ENCODE data around the gene ADD3.
"Not testable (repeated sequence)": the region's sequence is repeated elsewhere in the genome, so short reads cannot be mapped to it uniquely, and the experiment has no call there.

The ADD3 gene

GRCh38 chr10:110044681-110045080 is 36.9 kb downstream of the ADD3 start:
- Histone ChIP-seq H3K27ac (ENCODE audit: low read depth, low read length, poor library complexity, severe bottlenecking) (no peak overlapping the region), H3K27me3 (ENCODE audit: insufficient read depth, low read length) (no peaks in the 10 kb centered on the region), H3K79me2 (ENCODE audit: insufficient read depth, low read length) (peaks cover 60% of the 10 kb centered on the region), H3K9ac (ENCODE audit: low read length) (no peak overlapping the region), H3K4me3 (ENCODE audit: low read depth, low read length, poor library complexity, severe bottlenecking) (no peak overlapping the region), H2AFZ (ENCODE audit: low read length) (no peak overlapping the region), H3K36me3 (ENCODE audit: insufficient read depth, low read length) (peaks cover 9% of the 10 kb centered on the region; the same call in 1 of the 2 replicates), H3K4me1 (ENCODE audit: insufficient read depth, low read length, severe bottlenecking) (no peaks in the 10 kb centered on the region), H3K4me2 (ENCODE audit: low read length) (no peak overlapping the region), H3K9me3 (ENCODE audit: low read length) (no peaks in the 10 kb centered on the region), H4K20me1 (ENCODE audit: insufficient read depth, low read length) (no peaks in the 10 kb centered on the region), H3K9me2 (ENCODE audit: low read depth, low read length) (no peaks in the 10 kb centered on the region), H3F3A (ENCODE audit: insufficient read depth, low read length) (no peaks in the 10 kb centered on the region)
- no peak for TF ChIP-seq CTCF (IDR thresholded peaks at IDR 0.05; ENCODE audit: low read length)
- TF ChIP-seq EZH2 (IDR thresholded peaks at IDR 0.05; ENCODE audit: borderline replicate concordance, low read length), result no peak

GRCh38 chr10:110045772-110046171 is 38.0 kb downstream of the ADD3 start:
- no peaks in the 10 kb centered on the region for H3K9me3 ChIP-seq (ENCODE audit: low read length)
- H3F3A ChIP-seq (ENCODE audit: insufficient read depth, low read length), result no peaks in the 10 kb centered on the region
- H3K79me2 ChIP-seq (ENCODE audit: insufficient read depth, low read length), result peaks cover 53% of the 10 kb centered on the region
- no peaks in the 10 kb centered on the region for H3K27me3 ChIP-seq (ENCODE audit: insufficient read depth, low read length)
- no peak overlapping the region for H2AFZ ChIP-seq (ENCODE audit: low read length)
- no peaks in the 10 kb centered on the region for H3K9me2 ChIP-seq (ENCODE audit: low read depth, low read length)
- H3K4me2 ChIP-seq (ENCODE audit: low read length), result no peak overlapping the region
- no peak overlapping the region for H3K9ac ChIP-seq (ENCODE audit: low read length)
- TF ChIP-seq EZH2 (IDR thresholded peaks at IDR 0.05; ENCODE audit: borderline replicate concordance, low read length) (no peak), CTCF (IDR thresholded peaks at IDR 0.05; ENCODE audit: low read length) (no peak)
- no peaks in the 10 kb centered on the region for H3K4me1 ChIP-seq (ENCODE audit: insufficient read depth, low read length, severe bottlenecking)
- H3K27ac ChIP-seq (ENCODE audit: low read depth, low read length, poor library complexity, severe bottlenecking), result no peak overlapping the region
- peaks cover 9% of the 10 kb centered on the region; the same call in 1 of the 2 replicates for H3K36me3 ChIP-seq (ENCODE audit: insufficient read depth, low read length)
- no peaks in the 10 kb centered on the region for H4K20me1 ChIP-seq (ENCODE audit: insufficient read depth, low read length)
- H3K4me3 ChIP-seq (ENCODE audit: low read depth, low read length, poor library complexity, severe bottlenecking), result no peak overlapping the region

- H3K4me3 ChIP-seq (ENCODE audit: low read depth, low read length, poor library complexity, severe bottlenecking); H2AFZ ChIP-seq (ENCODE audit: low read length); H3K4me1 ChIP-seq (ENCODE audit: insufficient read depth, low read length, severe bottlenecking); H3K27me3 ChIP-seq (ENCODE audit: insufficient read depth, low read length); H3F3A ChIP-seq (ENCODE audit: insufficient read depth, low read length); H3K36me3 ChIP-seq (ENCODE audit: insufficient read depth, low read length); H3K9me3 ChIP-seq (ENCODE audit: low read length); H3K9me2 ChIP-seq (ENCODE audit: low read depth, low read length); H3K9ac ChIP-seq (ENCODE audit: low read length); H3K27ac ChIP-seq (ENCODE audit: low read depth, low read length, poor library complexity, severe bottlenecking); H4K20me1 ChIP-seq (ENCODE audit: insufficient read depth, low read length); H3K4me2 ChIP-seq (ENCODE audit: low read length): not testable (repeated sequence)
- peaks cover 40% of the 10 kb centered on the region for H3K79me2 ChIP-seq (ENCODE audit: insufficient read depth, low read length)
Measured at GRCh38 chr10:110048145-110048544, 40.4 kb downstream of the ADD3 start.

DNA sequence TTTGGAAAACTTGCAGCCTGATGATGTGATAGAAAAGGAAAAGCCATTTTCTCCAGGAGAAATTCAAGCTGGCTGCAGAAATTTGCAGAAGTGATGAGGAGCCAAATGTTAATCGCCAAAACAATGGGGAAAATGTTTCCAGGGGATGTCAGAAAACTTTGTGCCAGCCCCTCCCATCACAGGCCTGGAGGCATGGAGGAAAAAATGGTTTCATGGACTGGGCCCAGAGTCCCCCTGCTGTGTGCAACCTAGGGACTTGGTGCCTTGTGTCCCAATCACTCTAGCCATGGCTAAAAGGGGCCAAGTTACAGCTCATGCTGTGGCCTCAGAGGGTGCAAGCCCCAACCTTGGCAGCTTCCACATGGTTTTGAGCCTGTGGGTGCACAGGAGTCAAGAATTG is 41.0 kb downstream of the ADD3 start:
- Histone ChIP-seq H3K9me3 (ENCODE audit: low read length) (no peaks in the 10 kb centered on the region), H2AFZ (ENCODE audit: low read length) (no peak overlapping the region), H3K36me3 (ENCODE audit: insufficient read depth, low read length) (peaks cover 9% of the 10 kb centered on the region; the same call in 1 of the 2 replicates), H3K27ac (ENCODE audit: low read depth, low read length, poor library complexity, severe bottlenecking) (no peak overlapping the region), H3K4me2 (ENCODE audit: low read length) (no peak overlapping the region), H3K27me3 (ENCODE audit: insufficient read depth, low read length) (no peaks in the 10 kb centered on the region), H3K9me2 (ENCODE audit: low read depth, low read length) (no peaks in the 10 kb centered on the region), H3K79me2 (ENCODE audit: insufficient read depth, low read length) (peaks cover 36% of the 10 kb centered on the region), H4K20me1 (ENCODE audit: insufficient read depth, low read length) (no peaks in the 10 kb centered on the region), H3K4me3 (ENCODE audit: low read depth, low read length, poor library complexity, severe bottlenecking) (no peak overlapping the region), H3K9ac (ENCODE audit: low read length) (no peak overlapping the region), H3K4me1 (ENCODE audit: insufficient read depth, low read length, severe bottlenecking) (no peaks in the 10 kb centered on the region), H3F3A (ENCODE audit: insufficient read depth, low read length) (no peaks in the 10 kb centered on the region)
- no peak for TF ChIP-seq CTCF (IDR thresholded peaks at IDR 0.05; ENCODE audit: low read length)
- no peak for TF ChIP-seq EZH2 (IDR thresholded peaks at IDR 0.05; ENCODE audit: borderline replicate concordance, low read length)

DNA sequence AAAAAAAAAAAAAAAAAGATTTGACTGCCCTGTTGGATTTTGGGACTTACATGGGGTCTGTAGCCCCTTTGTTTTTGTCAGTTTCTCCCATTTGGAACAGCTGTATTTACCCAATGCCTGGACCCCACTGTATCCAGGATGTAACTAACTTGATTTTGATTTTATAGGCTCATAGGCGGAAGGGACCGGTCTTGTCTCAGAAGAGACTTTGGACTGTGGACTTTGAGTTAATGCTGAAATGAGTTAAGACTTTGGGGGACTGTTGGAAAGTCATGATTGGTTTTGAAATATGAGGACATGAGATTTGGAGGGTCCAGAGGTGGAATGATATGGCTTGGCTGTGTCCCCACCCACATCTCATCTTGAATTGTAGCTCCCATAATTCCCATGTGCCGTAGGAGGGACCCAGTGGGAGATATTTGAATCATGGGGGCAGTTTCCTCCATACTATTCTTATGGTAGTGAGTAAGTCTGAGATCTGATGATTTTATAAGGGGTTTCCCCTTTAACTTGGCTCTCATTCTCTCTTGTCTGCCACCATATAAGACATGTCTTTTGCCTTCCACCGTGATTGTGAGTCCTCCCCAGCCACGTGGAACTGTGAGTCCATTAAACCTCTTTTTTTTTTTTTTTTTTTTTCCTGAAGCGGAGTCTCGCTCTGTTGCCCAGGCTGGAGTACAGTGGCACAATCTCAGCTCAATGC is 42.3 kb downstream of the ADD3 start:
- not testable (repeated sequence) for H3K9me2 ChIP-seq (ENCODE audit: low read depth, low read length); H3K27ac ChIP-seq (ENCODE audit: low read depth, low read length, poor library complexity, severe bottlenecking); H3K4me2 ChIP-seq (ENCODE audit: low read length); H3K9ac ChIP-seq (ENCODE audit: low read length); H3K4me3 ChIP-seq (ENCODE audit: low read depth, low read length, poor library complexity, severe bottlenecking); H2AFZ ChIP-seq (ENCODE audit: low read length); H3K36me3 ChIP-seq (ENCODE audit: insufficient read depth, low read length); H3K4me1 ChIP-seq (ENCODE audit: insufficient read depth, low read length, severe bottlenecking); H3F3A ChIP-seq (ENCODE audit: insufficient read depth, low read length); H3K27me3 ChIP-seq (ENCODE audit: insufficient read depth, low read length); H3K9me3 ChIP-seq (ENCODE audit: low read length); H4K20me1 ChIP-seq (ENCODE audit: insufficient read depth, low read length)
- H3K79me2 ChIP-seq (ENCODE audit: insufficient read depth, low read length), result peaks cover 32% of the 10 kb centered on the region
